Activated naive CD8-positive, alpha-beta T cell treated with anti-CD3 and anti-CD28 coated beads, Interleukin-2, amount 10 ng/mL, durations not matched to agents 7 days and 5 days (primary cell): ENCODE measurements around the gene LHX3. TPM values are rescaled to one million over a fixed set of nuclear protein-coding genes. Genes with fewer than 3 reads are reported as not detected.

ENCODE experiments used
- ATAC-seq: fragments of 150-1000 bp; cut with Tn5 transposase; one replicate; pipeline ENCODE4 v1.10.0; 2021; ENCODE audit warnings: low read depth, moderate library complexity
- POLR2A ChIA-PET: fragments of 350-600 bp; sonication (Branson Sonifier 250); formaldehyde crosslinking; loops from one replicate; lab custom pipeline; 2021; ENCODE audit warnings: antibody characterized with exemption; lab: Charles Lee
- DNase-seq: peaks from one replicate; pipeline ENCODE4 v3.0.0; 2021
- H3K27ac Mint-ChIP-seq: one replicate; pipeline ENCODE4 v1.8.0; 2022; ENCODE audit warnings: mild to moderate bottlenecking, mixed read lengths
- H3K27me3 Mint-ChIP-seq: one replicate; pipeline ENCODE4 v1.8.0; 2022; ENCODE audit warnings: mild to moderate bottlenecking, moderate library complexity, mixed read lengths
- H3K36me3 Mint-ChIP-seq: one replicate; pipeline ENCODE4 v1.8.0; 2021; ENCODE audit warnings: mild to moderate bottlenecking, mixed read lengths
- H3K4me1 Mint-ChIP-seq: one replicate; pipeline ENCODE4 v1.8.0; 2021; ENCODE audit warnings: mixed read lengths
- H3K4me3 Mint-ChIP-seq: one replicate; pipeline ENCODE4 v1.8.0; 2022; ENCODE audit warnings: mild to moderate bottlenecking, moderate library complexity, mixed read lengths
- H3K9me3 Mint-ChIP-seq: one replicate; pipeline ENCODE4 v1.8.0; 2021; ENCODE audit warnings: mixed read lengths
- total RNA-seq, 2 experiments: library from RNA; stranded (reverse); gene quantifications; one replicate each; pipeline ENCODE4 v1.2.3, GENCODE V29; 2021

The LHX3 gene
- total RNA-seq = not detected

GRCh38 chr9:136204838-136205706 is at the start of gene LHX3:
Gene LHX3 (minus strand): TSS chr9:136205128. CDS start chr9:136205012, 116 bp downstream.
- no peaks in the 10 kb centered on the region for H3K4me1 Mint-ChIP-seq
- ATAC-seq = peak; percentile 51
- H3K27ac Mint-ChIP-seq = no peak within 1 kb of the TSS
- H3K27me3 Mint-ChIP-seq = peaks cover 28% of the 10 kb centered on the region
- peaks cover 6% of the 10 kb centered on the region for H3K36me3 Mint-ChIP-seq
- DNase-seq = peak; percentile 75
- no peaks in the 10 kb centered on the region for H3K9me3 Mint-ChIP-seq
- POLR2A ChIA-PET = no interaction called here
- H3K4me3 Mint-ChIP-seq = no peak within 1 kb of the TSS

- no peak overlapping the region for H3K4me3 Mint-ChIP-seq
- H3K9me3 Mint-ChIP-seq = no peaks in the 10 kb centered on the region
- DNase-seq (no peak), ATAC-seq (no peak)
- H3K27me3 Mint-ChIP-seq = no peaks in the 10 kb centered on the region
- H3K36me3 Mint-ChIP-seq = no peaks in the 10 kb centered on the region
- POLR2A ChIA-PET = no interaction called here
- H3K27ac Mint-ChIP-seq = no peak overlapping the region
- no peaks in the 10 kb centered on the region for H3K4me1 Mint-ChIP-seq
Measured at GRCh38 chr9:136253246-136254130, 48.6 kb upstream of the LHX3 start.

GRCh38 chr9:136252846-136253245 is 47.9 kb upstream of the LHX3 start:
- POLR2A ChIA-PET = no interaction called here
- no peaks in the 10 kb centered on the region for H3K9me3 Mint-ChIP-seq
- no peaks in the 10 kb centered on the region for H3K36me3 Mint-ChIP-seq
- no peak overlapping the region for H3K4me3 Mint-ChIP-seq
- DNase-seq (no peak), ATAC-seq (no peak)
- no peak overlapping the region for H3K27ac Mint-ChIP-seq
- no peaks in the 10 kb centered on the region for H3K27me3 Mint-ChIP-seq
- H3K4me1 Mint-ChIP-seq = no peaks in the 10 kb centered on the region

GRCh38 chr9:136252281-136252680 is 47.4 kb upstream of the LHX3 start:
- POLR2A ChIA-PET = no interaction called here
- H3K9me3 Mint-ChIP-seq = no peaks in the 10 kb centered on the region
- H3K4me1 Mint-ChIP-seq = no peaks in the 10 kb centered on the region
- no peak overlapping the region for H3K27ac Mint-ChIP-seq
- no peak overlapping the region for H3K4me3 Mint-ChIP-seq
- DNase-seq (no peak), ATAC-seq (no peak)
- no peaks in the 10 kb centered on the region for H3K27me3 Mint-ChIP-seq
- H3K36me3 Mint-ChIP-seq = no peaks in the 10 kb centered on the region

DNA sequence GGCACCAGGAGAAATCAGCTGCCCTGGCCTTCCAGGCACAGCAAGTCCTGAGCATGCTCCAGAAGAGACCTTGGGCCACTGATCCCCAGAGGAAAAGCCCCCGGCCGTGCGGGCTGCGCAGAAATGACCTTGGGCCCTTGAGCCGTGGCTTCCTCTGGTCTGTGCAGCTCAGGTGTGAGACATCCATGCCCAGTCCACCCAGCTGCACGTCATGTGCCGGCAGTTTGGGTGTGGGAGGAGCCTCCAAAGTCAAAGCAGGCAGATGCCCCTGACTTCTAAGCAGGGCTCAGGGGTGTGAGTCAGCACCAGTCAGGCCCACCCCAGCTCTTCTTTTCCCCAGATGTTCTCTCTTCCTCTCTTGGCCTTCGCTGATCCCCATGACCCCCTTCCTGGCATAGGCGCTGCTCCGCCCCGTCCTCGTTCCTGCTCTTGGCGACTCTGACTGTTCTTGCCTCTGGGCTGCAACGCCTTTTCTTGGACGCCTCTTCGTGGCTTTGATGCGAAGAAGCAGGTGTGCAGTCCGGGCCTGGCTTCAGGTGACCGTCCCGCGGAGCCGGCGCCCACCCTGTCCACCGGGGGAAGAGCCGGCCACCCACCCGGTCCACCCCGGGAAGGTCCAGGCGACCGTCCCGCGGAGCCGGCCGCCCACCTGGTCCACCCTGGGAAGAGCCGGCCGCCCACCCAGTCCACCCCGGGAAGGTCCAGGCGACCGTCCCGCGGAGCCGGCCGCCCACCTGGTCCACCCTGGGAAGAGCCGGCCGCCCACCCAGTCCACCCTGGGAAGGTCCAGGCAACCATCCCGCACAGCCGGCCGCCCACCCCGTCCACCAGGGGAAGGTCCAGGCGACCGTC is 46.6 kb upstream of the LHX3 start:
- no peak overlapping the region for H3K4me3 Mint-ChIP-seq
- H3K27me3 Mint-ChIP-seq = peaks cover 3% of the 10 kb centered on the region
- H3K9me3 Mint-ChIP-seq = no peaks in the 10 kb centered on the region
- no peak overlapping the region for H3K27ac Mint-ChIP-seq
- no peaks in the 10 kb centered on the region for H3K36me3 Mint-ChIP-seq
- DNase-seq (no peak), ATAC-seq (no peak)
- H3K4me1 Mint-ChIP-seq = no peaks in the 10 kb centered on the region
- POLR2A ChIA-PET = no interaction called here

DNA sequence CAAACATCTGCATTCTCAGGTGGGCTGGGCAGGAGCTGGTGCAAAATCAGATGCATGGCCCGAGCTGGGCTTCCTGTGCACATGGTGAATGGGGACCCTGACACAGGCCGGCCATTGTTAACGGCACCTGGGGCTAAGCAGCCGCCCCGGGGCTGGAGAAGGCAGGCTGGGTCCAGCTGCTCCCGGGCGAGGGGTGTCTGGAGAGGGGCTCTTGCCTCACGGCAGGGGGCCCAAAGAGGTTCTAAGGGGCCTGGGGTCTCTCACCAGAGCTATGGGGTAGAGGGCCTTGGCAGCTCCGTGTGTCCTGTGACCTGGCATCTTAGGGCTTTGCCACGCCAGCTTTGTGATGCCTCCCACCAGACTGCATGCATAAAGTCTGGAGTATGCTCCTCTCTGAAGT is 45.7 kb upstream of the LHX3 start:
- ATAC-seq = no peak
- H3K27ac Mint-ChIP-seq = no peak overlapping the region
- no peaks in the 10 kb centered on the region for H3K36me3 Mint-ChIP-seq
- no peak for DNase-seq
- H3K9me3 Mint-ChIP-seq = no peaks in the 10 kb centered on the region
- H3K4me3 Mint-ChIP-seq = no peak overlapping the region
- POLR2A ChIA-PET = no interaction called here
- peaks cover 3% of the 10 kb centered on the region for H3K27me3 Mint-ChIP-seq
- H3K4me1 Mint-ChIP-seq = peaks cover 2% of the 10 kb centered on the region

DNA sequence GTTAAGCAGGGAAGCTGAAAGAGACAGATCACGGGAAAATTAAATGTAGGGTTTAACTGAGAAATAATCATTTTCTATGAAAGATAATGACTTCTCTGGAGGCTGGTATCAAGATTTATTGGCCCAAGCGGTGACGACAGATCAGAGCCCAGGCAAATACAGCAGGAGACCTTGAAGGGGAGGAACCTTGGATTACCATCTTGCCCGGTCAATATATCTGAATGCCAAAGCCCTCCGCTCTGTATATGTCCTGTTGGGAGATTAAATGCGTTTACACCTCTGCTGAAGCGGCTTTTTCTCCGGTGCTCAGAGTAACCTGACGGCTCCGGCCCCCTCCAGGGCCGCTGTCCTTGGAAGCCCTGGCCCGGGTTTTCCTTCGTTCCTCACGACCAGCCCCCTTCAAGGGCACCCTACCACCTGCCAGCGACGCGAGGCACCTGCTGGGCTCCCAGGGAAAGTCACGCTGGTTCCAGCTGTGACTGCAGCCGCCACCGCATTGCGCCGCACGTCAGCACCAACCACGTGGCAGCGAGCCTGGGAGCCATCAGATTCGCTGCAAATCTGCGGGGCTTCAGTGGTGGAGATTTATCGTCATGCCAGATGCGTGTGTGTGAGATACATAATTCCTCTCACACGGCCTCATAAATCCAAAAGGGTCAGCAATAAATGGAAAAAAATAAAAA is 45.1 kb upstream of the LHX3 start:
- no peaks in the 10 kb centered on the region for H3K9me3 Mint-ChIP-seq

GRCh38 chr9:136248951-136249876 is 44.3 kb upstream of the LHX3 start:
- DNase-seq (no peak), ATAC-seq (no peak)
- no peaks in the 10 kb centered on the region for H3K9me3 Mint-ChIP-seq
- POLR2A ChIA-PET = no interaction called here
- no peaks in the 10 kb centered on the region for H3K36me3 Mint-ChIP-seq
- no peak overlapping the region for H3K27ac Mint-ChIP-seq
- H3K27me3 Mint-ChIP-seq = peaks cover 3% of the 10 kb centered on the region
- H3K4me1 Mint-ChIP-seq = peaks cover 11% of the 10 kb centered on the region
- no peak overlapping the region for H3K4me3 Mint-ChIP-seq

More for the DNA sequence above, 45.1 kb upstream of the LHX3 start:
- DNase-seq (no peak), ATAC-seq (no peak)
- POLR2A ChIA-PET = no interaction called here
- no peaks in the 10 kb centered on the region for H3K36me3 Mint-ChIP-seq
- peaks cover 3% of the 10 kb centered on the region for H3K4me1 Mint-ChIP-seq
- peaks cover 3% of the 10 kb centered on the region for H3K27me3 Mint-ChIP-seq
- H3K4me3 Mint-ChIP-seq = no peak overlapping the region
- H3K27ac Mint-ChIP-seq = no peak overlapping the region

GRCh38 chr9:136247947-136248637 is 43.2 kb upstream of the LHX3 start:
- DNase-seq (no peak), ATAC-seq (no peak)
- Mint-ChIP-seq H3K27ac (no peak overlapping the region), H3K9me3 (no peaks in the 10 kb centered on the region), H3K27me3 (peaks cover 3% of the 10 kb centered on the region), H3K4me1 (peaks cover 22% of the 10 kb centered on the region), H3K36me3 (no peaks in the 10 kb centered on the region), H3K4me3 (no peak overlapping the region)
- POLR2A ChIA-PET = interaction anchor here (0.8 kb wide), 1 partner anchor 19 kb away, joined by 3 read pairs; no protein-coding TSS in a partner anchor

DNA sequence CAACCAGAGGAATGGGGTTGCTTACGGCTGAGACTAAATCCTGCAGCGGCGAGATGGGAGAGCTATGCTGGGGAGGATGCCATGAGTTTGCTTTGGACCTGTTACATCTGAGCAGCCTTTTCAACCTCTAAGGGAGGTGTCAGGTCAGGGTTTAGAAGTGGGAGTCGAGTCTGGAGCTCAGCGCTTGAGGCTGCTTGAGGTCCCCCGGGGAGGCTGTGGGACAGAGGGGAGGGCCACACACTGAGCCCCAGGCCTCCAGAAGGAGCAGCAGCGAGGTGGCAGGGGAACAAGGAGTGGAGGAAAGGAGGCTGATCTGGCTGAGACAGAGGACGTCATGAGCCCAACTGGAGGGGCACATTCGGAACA is 42.6 kb upstream of the LHX3 start:
- Mint-ChIP-seq H3K27ac (no peak overlapping the region), H3K4me3 (no peak overlapping the region)
- POLR2A ChIA-PET = interaction anchor here (0.8 kb wide), 1 partner anchor 20 kb away, joined by 3 read pairs; no protein-coding TSS in a partner anchor

GRCh38 chr9:136246849-136247550 is 42.1 kb upstream of the LHX3 start:
- H3K4me1 Mint-ChIP-seq = peaks cover 26% of the 10 kb centered on the region
- peaks cover 3% of the 10 kb centered on the region for H3K27me3 Mint-ChIP-seq
- ATAC-seq (no peak), DNase-seq (no peak)
- H3K4me3 Mint-ChIP-seq = no peak overlapping the region
- H3K27ac Mint-ChIP-seq = no peak overlapping the region
- H3K9me3 Mint-ChIP-seq = no peaks in the 10 kb centered on the region
- no peaks in the 10 kb centered on the region for H3K36me3 Mint-ChIP-seq
- POLR2A ChIA-PET = interaction anchor here (0.8 kb wide), 1 partner anchor 20 kb away, joined by 3 read pairs; no protein-coding TSS in a partner anchor

More for the DNA sequence above, 42.6 kb upstream of the LHX3 start:
- Mint-ChIP-seq H3K36me3 (no peaks in the 10 kb centered on the region), H3K27me3 (peaks cover 3% of the 10 kb centered on the region), H3K4me1 (peaks cover 26% of the 10 kb centered on the region), H3K9me3 (no peaks in the 10 kb centered on the region)
- DNase-seq (no peak), ATAC-seq (no peak)
